Right lobe of liver (tissue), 6 donors: ENCODE data around the gene RERE. TPM values are rescaled to one million over a fixed set of nuclear protein-coding genes. Genes with fewer than 3 reads are reported as not detected.

Source experiments
- ATAC-seq, 4 donors: fragments of 200-7000 bp; cut with Tn5 transposase; one replicate each; pipeline ENCODE4 v1.9.1; 2020; ENCODE audit warnings: mild to moderate bottlenecking in 4 of 4, moderate library complexity in 4 of 4
- DNase-seq, 3 donors: peaks; one replicate each; pipeline ENCODE4 v3.0.0-alpha.2; 2020
- H3K27ac ChIP-seq, 3 donors: fragments of 200-600 bp; one replicate each; pipeline ENCODE4 v1.8.0; 2022
- H3K27me3 ChIP-seq, 2 donors: fragments of 200-600 bp; one replicate each; pipeline ENCODE4 v1.8.0; 2022
- H3K36me3 ChIP-seq, 4 donors: fragments of 200-600 bp; sonication (generic) in 1 of 4; one replicate each; pipeline versions ENCODE4 v1.5.1 to v1.8.0; 2017 to 2022; ENCODE audit warnings: control low read depth in 1 of 4
- H3K4me1 ChIP-seq, 4 donors: fragments of 200-600 bp; sonication (generic) in 1 of 4; one replicate each; pipeline versions ENCODE4 v1.5.1 to v1.8.0; 2017 to 2022; ENCODE audit warnings: control low read depth in 1 of 4
- H3K4me3 ChIP-seq, 3 donors: fragments of 200-600 bp; one replicate each; pipeline ENCODE4 v1.8.0; 2022
- H3K9me3 ChIP-seq, 4 donors: fragments of 200-600 bp; sonication (generic) in 1 of 4; one replicate each; pipeline versions ENCODE4 v1.5.1 to v1.8.0; 2017 to 2022; ENCODE audit warnings: control low read depth in 1 of 4
- CTCF ChIP-seq, 4 donors: fragments of 200-600 bp in 3 of 4; fragments of 450-650 bp in 1 of 4; IDR thresholded peaks; one replicate each; pipeline versions ENCODE4 v1.5.1 to v1.8.0; 2016 to 2022; ENCODE audit warnings: antibody characterized with exemption in 4 of 4, mild to moderate bottlenecking in 2 of 4
- POLR2A ChIP-seq: fragments of 450-650 bp; IDR thresholded peaks from one replicate; pipeline ENCODE4 v1.6.1; 2017; ENCODE audit warnings: antibody characterized with exemption, mild to moderate bottlenecking
- WGBS: methylation state at CpG from one replicate; pipeline ENCODE4 v1.1.6; 2018; ENCODE audit warnings: low coverage, low lambda C conversion rate; ENCODE audit not compliant: insufficient coverage; ENCODE audit errors: missing lambda C conversion rate; 5-methylcytosine and 5-hydroxymethylcytosine counted together
- intact Hi-C, 2 donors: fragments of 100-400 bp; cut with DNase I; formaldehyde crosslinking; loops; one replicate each; pipeline versions ENCODE4 v1.11.2 to v1.14.1; 2022
- total RNA-seq, 6 experiments: library from RNA; depleted of rRNA in 2 of 6; stranded (reverse); fragments of >200 nt in 2 of 6; fragmentation: NEBNext Ultra II Directional in 3 of 6; extraction: Animal tissue kit (Norgen Biotek cat#: 25700) in 3 of 6; gene quantifications; one replicate each; pipeline versions ENCODE4 v1.1.0 to v1.2.4, GENCODE V29; 2016 to 2023
- donor health status: DM: no; HTN: yes; CAD: no.
- donor health status: DM: no; HTN: no; CAD: no.
- donor health status: DM: no; HTN: no; CAD: no.
- donor health status: DM: no; HTN: yes; CAD: no.
- donor health status: DM: no; HTN: yes; CAD: no.

Gene RERE
- total RNA-seq, 6 experiments from 2014 or later: 17.5 to 38.4 (median 25.0) TPM

- peak in 2 of 4 donors; percentile 15 to 25 for ATAC-seq
- Histone ChIP-seq H3K27ac (no peak overlapping the region), H3K36me3 (no peaks in the 10 kb centered on the region), H3K4me1 (peaks cover 0 to 9% (median 0%) of the 10 kb centered on the region in 4 donors), H3K27me3 (no peaks in the 10 kb centered on the region), H3K9me3 (no peaks in the 10 kb centered on the region), H3K4me3 (no peak overlapping the region)
- TF ChIP-seq CTCF (IDR thresholded peaks at IDR 0.05): no peak
- no peak for TF ChIP-seq POLR2A
- no peak for DNase-seq
- intact Hi-C loops: no loop called here
- WGBS: 94% methylated on average over 5 of the region's 21 CpGs
Measured at GRCh38 chr1:8552820-8553397, 264.5 kb downstream of the RERE start.

- Histone ChIP-seq H3K4me1 (peaks cover 0 to 9% (median 0%) of the 10 kb centered on the region in 4 donors), H3K27ac (peak overlapping the region in 2 of 3 donors; percentile 2 to 49), H3K9me3 (no peaks in the 10 kb centered on the region), H3K27me3 (no peaks in the 10 kb centered on the region), H3K36me3 (no peaks in the 10 kb centered on the region), H3K4me3 (no peak overlapping the region)
- 48% methylated on average over 6 of the region's 6 CpGs for WGBS
- no peak for DNase-seq
- TF ChIP-seq CTCF (IDR thresholded peaks at IDR 0.05): no peak
- no peak for TF ChIP-seq POLR2A
- ATAC-seq: peak; percentile 65 to 82 (median 68)
- intact Hi-C loops: no loop called here
Measured at GRCh38 chr1:8551613-8552489, 265.6 kb downstream of the RERE start.

DNA sequence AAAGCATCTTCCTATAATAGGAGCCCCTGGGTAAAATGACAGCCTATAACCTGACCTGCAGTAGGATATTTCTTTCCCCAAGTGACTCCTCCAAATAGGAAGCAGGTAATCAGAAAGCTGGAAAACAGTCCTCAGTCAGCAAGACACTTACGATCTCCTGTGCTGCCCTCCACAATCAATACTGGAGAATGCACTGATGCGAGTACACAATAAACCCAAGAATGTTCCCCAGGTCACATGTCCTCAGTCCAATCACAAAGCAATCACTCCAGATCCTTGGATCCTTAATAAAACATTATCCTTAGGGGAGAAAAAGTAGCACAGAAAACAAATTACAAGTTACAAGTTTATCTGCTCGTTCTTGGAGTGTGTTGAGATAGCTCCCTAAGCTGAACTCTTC, 266.4 kb downstream of the RERE start:
- Histone ChIP-seq H3K27ac (no peak overlapping the region), H3K36me3 (no peaks in the 10 kb centered on the region), H3K4me3 (no peak overlapping the region), H3K27me3 (no peaks in the 10 kb centered on the region), H3K9me3 (no peaks in the 10 kb centered on the region), H3K4me1 (peaks cover 0 to 9% (median 0%) of the 10 kb centered on the region in 4 donors)
- intact Hi-C loops: no loop called here
- ATAC-seq (no peak), DNase-seq (no peak)
- TF ChIP-seq POLR2A: no peak
- TF ChIP-seq CTCF (IDR thresholded peaks at IDR 0.05): no peak
- 93% methylated on average over 3 of the region's 3 CpGs for WGBS

DNA sequence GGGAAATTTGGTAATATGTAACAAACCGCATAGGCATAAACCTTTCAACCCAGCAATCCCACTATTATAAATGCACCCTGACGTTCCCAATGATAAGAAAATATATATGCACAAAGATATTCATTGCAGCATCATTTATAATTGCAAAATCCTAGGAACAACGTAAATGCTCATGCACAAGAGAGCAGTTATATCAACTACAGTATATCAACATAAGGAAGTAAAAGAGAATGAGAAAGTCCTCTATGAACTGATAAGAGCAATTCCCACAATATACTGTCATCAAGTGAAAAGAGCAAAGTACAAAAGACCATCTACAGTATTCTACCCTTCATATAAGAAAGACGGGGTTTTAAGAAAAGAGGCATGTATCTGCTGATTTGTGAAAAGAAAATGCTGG, 269.6 kb downstream of the RERE start:
- Histone ChIP-seq H3K4me3 (no peak overlapping the region), H3K27me3 (no peaks in the 10 kb centered on the region), H3K9me3 (no peaks in the 10 kb centered on the region), H3K36me3 (no peaks in the 10 kb centered on the region), H3K4me1 (peaks cover 0 to 9% (median 0%) of the 10 kb centered on the region in 4 donors), H3K27ac (no peak overlapping the region)
- WGBS: 58% methylated on average over 4 of the region's 4 CpGs
- TF ChIP-seq POLR2A: no peak
- TF ChIP-seq CTCF (IDR thresholded peaks at IDR 0.05): no peak
- no peak for DNase-seq
- ATAC-seq: no peak
- intact Hi-C loops: no loop called here
